ENCODE data around the gene KRT6A.
"Not testable (repeated sequence)": the region's sequence is repeated elsewhere in the genome, so short reads cannot be mapped to it uniquely, and the experiment has no call there.

KRT6A gene

GRCh38 chr12:52494100-52494499, 1.0 kb upstream of the KRT6A start:
- no peak for TF ChIP-seq CTCF (IDR thresholded peaks at IDR 0.05; ENCODE audit: extremely low read depth, missing control alignments)
- no peak for DNase-seq (ENCODE audit: low spot score)

GRCh38 chr12:52492405-52492804, 652 bp downstream of the KRT6A start:
- DNase-seq (ENCODE audit: low spot score): not testable (repeated sequence)

GRCh38 chr12:52491495-52491894, 1.6 kb downstream of the KRT6A start:
- not testable (repeated sequence) for DNase-seq (ENCODE audit: low spot score)

- no peak for DNase-seq (ENCODE audit: low spot score)
- no peak for TF ChIP-seq CTCF (IDR thresholded peaks at IDR 0.05; ENCODE audit: extremely low read depth, missing control alignments)
Measured at GRCh38 chr12:52488736-52489135, 4.3 kb downstream of the KRT6A start.

- not testable (repeated sequence) for DNase-seq (ENCODE audit: low spot score)
Measured at GRCh38 chr12:52487744-52488443, 5.2 kb downstream of the KRT6A start.

- DNase-seq (ENCODE audit: low spot score): no peak
- no peak for TF ChIP-seq CTCF (IDR thresholded peaks at IDR 0.05; ENCODE audit: extremely low read depth, missing control alignments)
Measured at GRCh38 chr12:52487211-52487610, 5.8 kb downstream of the KRT6A start.

- DNase-seq (ENCODE audit: low spot score): no peak
- TF ChIP-seq CTCF (IDR thresholded peaks at IDR 0.05; ENCODE audit: extremely low read depth, missing control alignments): no peak
Measured at GRCh38 chr12:52486166-52487105, 6.6 kb downstream of the KRT6A start.

- DNase-seq (ENCODE audit: low spot score): no peak
- no peak for TF ChIP-seq CTCF (IDR thresholded peaks at IDR 0.05; ENCODE audit: extremely low read depth, missing control alignments)
Measured at GRCh38 chr12:52480073-52480472, 13.0 kb downstream of the KRT6A start.

- TF ChIP-seq CTCF (IDR thresholded peaks at IDR 0.05; ENCODE audit: extremely low read depth, missing control alignments): no peak
- no peak for DNase-seq (ENCODE audit: low spot score)
Measured at GRCh38 chr12:52477651-52478050, 15.4 kb downstream of the KRT6A start.
